ENCODE data around the gene MAGEB5. TPM values are rescaled to one million over a fixed set of nuclear protein-coding genes. Genes with fewer than 3 reads are reported as not detected.

The MAGEB5 gene
- not detected in 2 replicates for total RNA-seq (2011; cell fraction: chromatin; rRNA removed; ENCODE audit: low replicate concordance)
- not detected in 2 replicates for total RNA-seq (2011; cell fraction: nucleolus; rRNA removed)
- not detected in 2 replicates for total RNA-seq (2011; cell fraction: nucleoplasm; rRNA removed)
- total RNA-seq (2014; rRNA removed), result not detected in 2 replicates
- not detected in 2 replicates for total RNA-seq (2014; rRNA removed; fragmentation: Illumina TruSeq; extraction: Trizol)
- not detected in 2 replicates for total RNA-seq (2015; rRNA removed; fragmentation: Illumina TruSeq; extraction: Trizol)
- not detected in 2 replicates for total RNA-seq (2021)
- not detected in 2 replicates for polyA plus RNA-seq (2011; rRNA removed)
- polyA plus RNA-seq (2011; cell fraction: cytosol; rRNA removed), result not detected in 2 replicates
- not detected in 2 replicates for polyA plus RNA-seq (2011; cell fraction: nucleus; rRNA removed)
- not detected in 2 replicates for polyA plus RNA-seq (2012)
- not detected in 2 replicates for polyA plus RNA-seq (2014; fragmentation: Illumina TruSeq; extraction: Trizol)
- not detected for polyA plus RNA-seq (2014; fragmentation: Nextera tagmentation; extraction: Ambion mirVana)
- not detected in 2 replicates for polyA plus RNA-seq (2014; rRNA removed)
- polyA minus RNA-seq (2011; rRNA and poly(A)+ RNA removed), result not detected in 2 replicates
- polyA minus RNA-seq (2011; cell fraction: cytosol; rRNA and poly(A)+ RNA removed), result not detected in 2 replicates
- polyA minus RNA-seq (2011; cell fraction: nucleus; rRNA and poly(A)+ RNA removed), result not detected in 2 replicates
- not detected for Bru-seq, nascent RNA
- not detected for BruChase-seq, experiment 1, labeled RNA remaining after a 2-hour chase
- BruChase-seq, experiment 2, labeled RNA remaining after a 6-hour chase, result not detected
- long read RNA-seq, experiment 1, result 0 reads
- long read RNA-seq, experiment 2, result 0 reads
- long read RNA-seq, experiment 3, result 0 reads

- intact Hi-C loops (cut with micrococcal nuclease), result no loop called here
- no peaks in the 10 kb centered on the region for H3K27me3 ChIP-seq (ENCODE audit: control insufficient read depth in 2 of 2, insufficient read depth in 2 of 2, low read length in 2 of 2)
- no peak within 1 kb of the TSS for H2AFZ ChIP-seq (ENCODE audit: low read depth, low read length)
- CTCF ChIA-PET (ENCODE audit: low intra/inter-chr PET ratio), result no interaction called here
- no peak within 1 kb of the TSS for H3K9ac ChIP-seq (ENCODE audit: insufficient read depth in 1 of 2, low read depth in 2 of 2, low read length in 2 of 2)
- WGBS (ENCODE audit: insufficient coverage, low coverage, missing lambda C conversion rate), result 0% methylated on average over 4 of the region's 5 CpGs
- DNase-seq (ENCODE audit: extremely low read depth in 1 of 4, low spot score in 3 of 4) (no peak), FAIRE-seq (no peak), ATAC-seq (no peak)
- no peak within 1 kb of the TSS for H3K4me3 ChIP-seq
- POLR2A ChIA-PET, result no interaction called here
- H3K4me2 ChIP-seq (ENCODE audit: insufficient read depth, low read length), result no peak within 1 kb of the TSS
- H3K9me1 ChIP-seq (ENCODE audit: control insufficient read depth, insufficient read depth, low read length), result no peaks in the 10 kb centered on the region
- no peak within 1 kb of the TSS for H3K27ac ChIP-seq (ENCODE audit: extremely low read depth, low read depth, low read length)
- H3K9me3 ChIP-seq (replicated peaks; ENCODE audit: control insufficient read depth, insufficient read depth, low read depth, low read length), result no peaks in the 10 kb centered on the region
- no peaks in the 10 kb centered on the region for H3K36me3 ChIP-seq (ENCODE audit: control insufficient read depth, insufficient read depth, low read length)
- BruUV-seq (replicated peaks), result no TSS peak
- H3K4me1 ChIP-seq (replicated peaks in 1 of 2; ENCODE audit: control insufficient read depth in 2 of 2, insufficient read depth in 2 of 2, low read length in 2 of 2), result no peaks in the 10 kb centered on the region
- H4K20me1 ChIP-seq (replicated peaks; ENCODE audit: control insufficient read depth, insufficient read depth, low read length), result no peaks in the 10 kb centered on the region
- in situ Hi-C loops (cut with MboI), result no loop called here
- H3K79me2 ChIP-seq (ENCODE audit: control insufficient read depth, insufficient read depth, low read length), result no peaks in the 10 kb centered on the region
- no peak for TF ChIP-seq ZNF707 (CRISPR knock-in tag; conservative IDR thresholded peaks at IDR 0.05)
- no peak for TF ChIP-seq FOXA3 (CRISPR knock-in tag; conservative IDR thresholded peaks at IDR 0.05 in 1 of 2, IDR thresholded peaks at IDR 0.05 in 1 of 2)
- no peak for TF ChIP-seq KDM4B (IDR thresholded peaks at IDR 0.05; ENCODE audit: borderline replicate concordance in 2 of 2, low read depth in 1 of 2)
- TF ChIP-seq GATA2 (CRISPR knock-in tag; IDR thresholded peaks at IDR 0.05), result no peak
- TF ChIP-seq CEBPG (CRISPR knock-in tag; IDR thresholded peaks at IDR 0.05), result no peak
- TF ChIP-seq CEBPG (tag; conservative IDR thresholded peaks at IDR 0.05 in 1 of 2, IDR thresholded peaks at IDR 0.05 in 1 of 2), result no peak
- no peak for TF ChIP-seq MEIS2 (IDR thresholded peaks at IDR 0.05; ENCODE audit: partially characterized antibody)
- TF ChIP-seq HEY1 (CRISPR knock-in tag; IDR thresholded peaks at IDR 0.05; ENCODE audit: borderline replicate concordance), result no peak
- TF ChIP-seq, protein P1, sequence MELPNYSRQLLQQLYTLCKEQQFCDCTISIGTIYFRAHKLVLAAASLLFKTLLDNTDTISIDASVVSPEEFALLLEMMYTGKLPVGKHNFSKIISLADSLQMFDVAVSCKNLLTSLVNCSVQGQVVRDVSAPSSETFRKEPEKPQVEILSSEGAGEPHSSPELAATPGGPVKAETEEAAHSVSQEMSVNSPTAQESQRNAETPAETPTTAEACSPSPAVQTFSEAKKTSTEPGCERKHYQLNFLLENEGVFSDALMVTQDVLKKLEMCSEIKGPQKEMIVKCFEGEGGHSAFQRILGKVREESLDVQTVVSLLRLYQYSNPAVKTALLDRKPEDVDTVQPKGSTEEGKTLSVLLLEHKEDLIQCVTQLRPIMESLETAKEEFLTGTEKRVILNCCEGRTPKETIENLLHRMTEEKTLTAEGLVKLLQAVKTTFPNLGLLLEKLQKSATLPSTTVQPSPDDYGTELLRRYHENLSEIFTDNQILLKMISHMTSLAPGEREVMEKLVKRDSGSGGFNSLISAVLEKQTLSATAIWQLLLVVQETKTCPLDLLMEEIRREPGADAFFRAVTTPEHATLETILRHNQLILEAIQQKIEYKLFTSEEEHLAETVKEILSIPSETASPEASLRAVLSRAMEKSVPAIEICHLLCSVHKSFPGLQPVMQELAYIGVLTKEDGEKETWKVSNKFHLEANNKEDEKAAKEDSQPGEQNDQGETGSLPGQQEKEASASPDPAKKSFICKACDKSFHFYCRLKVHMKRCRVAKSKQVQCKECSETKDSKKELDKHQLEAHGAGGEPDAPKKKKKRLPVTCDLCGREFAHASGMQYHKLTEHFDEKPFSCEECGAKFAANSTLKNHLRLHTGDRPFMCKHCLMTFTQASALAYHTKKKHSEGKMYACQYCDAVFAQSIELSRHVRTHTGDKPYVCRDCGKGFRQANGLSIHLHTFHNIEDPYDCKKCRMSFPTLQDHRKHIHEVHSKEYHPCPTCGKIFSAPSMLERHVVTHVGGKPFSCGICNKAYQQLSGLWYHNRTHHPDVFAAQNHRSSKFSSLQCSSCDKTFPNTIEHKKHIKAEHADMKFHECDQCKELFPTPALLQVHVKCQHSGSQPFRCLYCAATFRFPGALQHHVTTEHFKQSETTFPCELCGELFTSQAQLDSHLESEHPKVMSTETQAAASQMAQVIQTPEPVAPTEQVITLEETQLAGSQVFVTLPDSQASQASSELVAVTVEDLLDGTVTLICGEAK (IDR thresholded peaks at IDR 0.05), result no peak
- TF ChIP-seq, protein P1 (CRISPR knock-in tag; IDR thresholded peaks at IDR 0.05), result no peak
Measured at GRCh38 chrX:26215869-26216268, at the start of gene MAGEB5. TSS of gene MAGEB5 (plus strand) at chrX:26216169. CDS start at chrX:26217302, 1,133 bp downstream.

All from K562 (cell line).